ENCODE results near the gene JADE2. TPM values are rescaled to one million over a fixed set of nuclear protein-coding genes. Genes with fewer than 3 reads are reported as not detected.

The JADE2 gene
- polyA plus RNA-seq, 3 donors = 2.1 to 10.2 (median 3.1) TPM

GRCh38 chr5:134511796-134512660 is 13.4 kb upstream of the JADE2 start:
- 71% methylated on average over 6 of the region's 7 CpGs for WGBS (ENCODE audit: insufficient coverage)
- no peak overlapping the region for H3K27ac Mint-ChIP-seq

GRCh38 chr5:134512661-134512999 is 12.8 kb upstream of the JADE2 start:
- intact Hi-C loops (cut with micrococcal nuclease) = no loop called here
- Mint-ChIP-seq H3K4me3 (no peak overlapping the region), H3K27me3 (ENCODE audit: low read depth in 3 of 3) (no peaks in the 10 kb centered on the region), H3K27ac (no peak overlapping the region), H3K36me3 (no peaks in the 10 kb centered on the region), H3K9me3 (no peaks in the 10 kb centered on the region), H3K4me1 (no peaks in the 10 kb centered on the region)
- H4K20me1 ChIP-seq (ENCODE audit: insufficient read depth, low read length) = no peaks in the 10 kb centered on the region
- WGBS (ENCODE audit: insufficient coverage) = 90% methylated on average over 3 of the region's 5 CpGs
- H3K27ac ChIP-seq (ENCODE audit: low read depth in 1 of 2, low read length in 2 of 2) = no peak overlapping the region
- no peak overlapping the region for H3K9ac ChIP-seq (ENCODE audit: insufficient read depth, low read length, poor library complexity, severe bottlenecking)
- no peaks in the 10 kb centered on the region for H3K27me3 ChIP-seq (ENCODE audit: control insufficient read depth in 2 of 2, insufficient read depth in 2 of 2, low read length in 2 of 2)
- no peaks in the 10 kb centered on the region for H3K9me3 ChIP-seq (replicated peaks in 1 of 2; ENCODE audit: control insufficient read depth in 1 of 2, insufficient read depth in 1 of 2, low read length in 2 of 2)
- no peak for DNase-seq
- H3K79me2 ChIP-seq (ENCODE audit: insufficient read depth, low read length) = no peaks in the 10 kb centered on the region
- H2AFZ ChIP-seq (ENCODE audit: insufficient read depth, low read depth, low read length, poor library complexity, severe bottlenecking) = no peak overlapping the region
- no peak for TF ChIP-seq CTCF (IDR thresholded peaks at IDR 0.05)
- H3K4me3 ChIP-seq (replicated peaks in 1 of 3; ENCODE audit: low read depth in 2 of 3, low read length in 3 of 3) = no peak overlapping the region
- no peak overlapping the region for H3K4me2 ChIP-seq (replicated peaks; ENCODE audit: extremely low read depth, low read length, poor library complexity, severe bottlenecking)
- H3K4me1 ChIP-seq (ENCODE audit: control insufficient read depth in 1 of 2, insufficient read depth in 2 of 2, low read length in 2 of 2) = no peaks in the 10 kb centered on the region
- H3K36me3 ChIP-seq (replicated peaks in 1 of 2; ENCODE audit: control insufficient read depth in 1 of 2, insufficient read depth in 2 of 2, low read length in 2 of 2) = no peaks in the 10 kb centered on the region

More at GRCh38 chr5:134511796-134512660, 13.4 kb upstream of the JADE2 start:
- no peaks in the 10 kb centered on the region for H3K79me2 ChIP-seq (ENCODE audit: insufficient read depth, low read length)
- H3K4me2 ChIP-seq (replicated peaks; ENCODE audit: extremely low read depth, low read length, poor library complexity, severe bottlenecking) = no peak overlapping the region
- Mint-ChIP-seq H3K9me3 (no peaks in the 10 kb centered on the region), H3K4me1 (no peaks in the 10 kb centered on the region), H3K27me3 (ENCODE audit: low read depth in 3 of 3) (peaks cover 0 to 1% (median 0%) of the 10 kb centered on the region in 3 donors), H3K4me3 (no peak overlapping the region), H3K36me3 (no peaks in the 10 kb centered on the region)
- no peak overlapping the region for H2AFZ ChIP-seq (ENCODE audit: insufficient read depth, low read depth, low read length, poor library complexity, severe bottlenecking)
- H4K20me1 ChIP-seq (ENCODE audit: insufficient read depth, low read length) = no peaks in the 10 kb centered on the region
- no peaks in the 10 kb centered on the region for H3K4me1 ChIP-seq (ENCODE audit: control insufficient read depth in 1 of 2, insufficient read depth in 2 of 2, low read length in 2 of 2)
- H3K27me3 ChIP-seq (ENCODE audit: control insufficient read depth in 2 of 2, insufficient read depth in 2 of 2, low read length in 2 of 2) = no peaks in the 10 kb centered on the region
- intact Hi-C loops (cut with micrococcal nuclease) = no loop called here
- H3K9me3 ChIP-seq (replicated peaks in 1 of 2; ENCODE audit: control insufficient read depth in 1 of 2, insufficient read depth in 1 of 2, low read length in 2 of 2) = no peaks in the 10 kb centered on the region
- DNase-seq = no peak
- no peaks in the 10 kb centered on the region for H3K36me3 ChIP-seq (replicated peaks in 1 of 2; ENCODE audit: control insufficient read depth in 1 of 2, insufficient read depth in 2 of 2, low read length in 2 of 2)
- no peak overlapping the region for H3K9ac ChIP-seq (ENCODE audit: insufficient read depth, low read length, poor library complexity, severe bottlenecking)
- no peak for TF ChIP-seq CTCF (IDR thresholded peaks at IDR 0.05)
- H3K27ac ChIP-seq (ENCODE audit: low read depth in 1 of 2, low read length in 2 of 2) = no peak overlapping the region
- no peak overlapping the region for H3K4me3 ChIP-seq (replicated peaks in 1 of 3; ENCODE audit: low read depth in 2 of 3, low read length in 3 of 3)
